COR-L47 (cell line): ENCODE results near the gene GLRX.

Experiments
- DNase-seq: peaks from one replicate; lab custom pipeline; 2025; lab: John Stamatoyannopoulos, UW

Gene GLRX

DNA sequence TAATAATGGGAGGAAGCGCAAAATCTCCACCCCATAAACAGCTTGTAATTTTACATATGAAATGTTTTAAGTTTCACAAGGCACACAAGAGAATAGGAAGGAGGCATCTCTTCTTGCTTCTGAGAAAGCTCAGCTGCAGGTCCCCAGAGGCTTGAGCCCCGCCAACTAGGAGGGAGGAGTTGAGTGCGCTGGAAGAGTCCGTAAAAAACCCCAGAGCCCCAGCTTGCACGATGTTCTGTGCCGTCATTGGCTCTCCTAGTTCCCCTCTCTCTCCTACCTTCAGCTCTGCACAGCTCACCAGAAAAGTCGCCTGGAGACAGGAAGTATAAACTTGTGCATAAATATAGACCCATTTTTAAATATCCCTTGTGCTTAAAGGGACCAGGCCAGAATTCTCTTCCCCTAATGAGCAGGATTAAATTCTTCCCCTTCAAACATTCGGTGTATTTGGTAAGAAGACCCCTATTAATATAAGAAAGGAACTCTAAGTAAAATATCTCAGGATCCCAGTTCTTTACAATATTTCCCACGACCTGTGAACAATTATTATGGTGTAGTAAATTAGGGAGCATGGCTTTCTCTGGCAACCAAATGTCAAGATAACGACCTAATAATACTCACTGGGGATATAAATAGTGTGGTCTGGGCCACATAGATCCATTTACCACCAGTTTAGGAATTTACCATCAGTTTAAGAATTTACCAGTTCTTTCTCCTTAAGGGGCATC lies 13.7 kb downstream of the GLRX start:
- DNase-seq = no peak

DNA sequence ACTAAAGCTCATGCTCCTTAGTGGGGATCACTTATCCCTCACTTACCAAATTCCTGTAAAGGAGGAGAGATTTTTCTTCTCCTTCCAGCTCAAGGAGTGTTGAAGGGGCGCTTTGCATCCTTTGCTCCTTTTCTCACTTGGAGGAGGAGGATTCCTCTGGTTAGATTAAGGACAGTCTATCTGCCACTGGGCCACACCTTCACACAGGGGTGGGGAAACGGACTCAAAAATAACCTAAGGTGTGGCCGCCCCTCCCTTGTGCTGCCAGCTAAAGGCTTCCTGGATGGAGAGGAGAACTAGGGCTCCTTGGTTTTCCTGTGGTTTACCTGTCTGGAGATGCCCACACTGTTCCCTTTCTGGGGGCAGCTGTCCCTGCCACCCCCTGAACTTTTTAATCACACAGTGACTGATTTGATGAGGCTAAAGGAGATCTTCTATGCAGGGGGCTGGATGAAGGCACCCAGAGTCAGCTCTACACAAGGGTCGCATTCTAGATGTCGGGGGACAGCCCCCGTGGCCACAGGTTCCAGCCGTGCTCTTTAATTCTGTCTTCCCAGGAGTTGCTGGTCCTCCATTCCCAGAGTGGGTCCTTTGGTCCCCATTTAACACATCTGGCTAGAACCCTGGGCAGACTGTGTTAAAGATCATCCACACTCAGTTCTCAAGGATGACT lies 14.4 kb downstream of the GLRX start:
- DNase-seq = no peak

DNA sequence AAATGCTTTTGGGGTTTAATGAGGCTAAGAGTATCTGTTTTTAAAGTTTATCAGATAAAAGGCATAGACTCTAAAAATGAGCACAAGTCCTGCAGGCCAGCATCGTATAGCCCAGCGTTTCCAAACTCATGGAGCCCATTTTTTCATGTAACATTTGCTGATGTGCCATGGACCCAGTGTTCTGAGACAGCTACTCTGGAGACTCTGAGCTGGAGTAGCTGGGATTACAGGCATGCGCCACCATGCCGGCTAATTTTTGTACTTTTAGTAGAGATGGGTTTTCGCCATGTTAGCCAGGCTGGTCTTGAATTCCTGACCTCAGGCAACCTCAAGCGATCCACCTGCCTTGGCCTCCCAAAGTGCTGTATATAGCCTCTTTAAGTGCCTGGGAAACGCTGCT lies 15.8 kb downstream of the GLRX start:
- DNase-seq = no peak

DNA sequence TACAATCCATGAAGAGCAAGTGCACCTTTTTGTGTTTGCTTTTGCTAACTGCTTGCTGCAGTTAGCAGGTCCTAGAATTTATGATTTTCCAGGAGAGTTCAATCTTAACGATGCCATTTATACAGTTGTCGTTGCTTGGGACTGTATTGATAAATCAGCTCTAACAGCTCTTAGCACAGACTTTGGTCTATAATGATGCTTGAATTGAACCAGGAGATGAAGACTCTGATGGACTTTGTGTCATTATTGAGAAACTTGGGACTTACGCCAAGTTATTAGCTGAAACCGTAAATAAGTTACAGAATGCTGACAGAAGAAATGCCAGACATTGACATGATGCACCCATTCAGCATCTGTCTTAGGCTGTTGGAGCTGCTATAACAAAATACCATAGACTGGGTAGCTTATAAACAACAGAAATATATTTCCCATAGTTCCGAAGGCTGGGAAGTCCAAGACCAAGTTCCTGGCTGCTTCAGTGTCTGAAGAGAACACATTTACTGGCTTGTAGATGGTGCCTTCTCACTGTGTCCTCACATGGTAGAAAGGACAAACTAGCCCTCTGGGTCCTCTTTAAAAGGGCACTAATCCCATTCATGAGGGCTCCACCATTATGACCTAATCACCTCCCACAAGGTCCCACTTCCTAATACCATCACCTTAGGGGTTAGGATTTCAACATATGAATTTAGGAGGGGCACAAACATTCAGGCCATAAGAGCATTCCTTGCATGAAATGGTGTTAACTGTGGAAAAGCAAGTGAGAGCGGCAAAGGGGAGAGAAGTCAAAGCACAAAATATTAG lies 17.6 kb downstream of the GLRX start:
- DNase-seq = no peak

DNA sequence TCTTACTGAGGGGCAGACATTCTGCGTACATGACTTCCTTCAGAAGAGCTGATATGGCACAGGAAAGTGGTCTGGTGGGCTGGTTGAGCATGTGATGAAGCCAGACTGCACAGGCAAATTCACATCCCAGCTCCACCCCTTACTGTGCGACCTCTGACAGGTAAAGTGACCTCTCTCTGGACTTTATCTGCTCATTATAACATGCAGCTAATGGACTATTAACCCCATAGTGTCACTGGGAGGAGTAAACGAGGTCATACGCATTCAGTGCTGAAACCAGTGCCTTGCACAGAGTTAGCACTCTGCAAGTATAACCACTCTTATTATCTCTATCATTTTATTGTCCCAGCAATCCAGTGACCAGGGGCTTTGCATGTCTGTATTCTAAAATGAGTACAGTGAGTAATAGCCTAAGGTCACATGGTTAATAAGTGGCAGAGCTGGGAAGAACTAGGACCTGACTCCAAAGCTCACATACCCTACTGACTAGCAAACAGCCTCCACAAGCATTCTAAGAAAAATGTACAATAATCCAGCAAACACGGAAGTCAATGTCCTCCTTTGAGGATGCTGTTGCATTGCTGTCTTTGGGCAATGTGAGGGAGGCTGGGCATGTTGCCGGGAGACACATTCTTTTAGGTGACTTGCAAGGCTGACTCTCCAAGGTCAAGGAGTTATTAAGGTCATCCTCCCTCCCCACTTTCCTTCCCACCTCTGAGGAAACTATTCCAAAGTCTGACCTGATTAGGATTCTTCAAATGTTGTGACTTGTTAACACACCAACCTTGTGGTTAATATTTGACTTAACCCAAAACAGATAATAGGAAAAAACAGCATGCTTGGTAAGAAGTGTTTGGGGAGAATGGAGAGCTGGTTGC lies 19.0 kb downstream of the GLRX start:
- DNase-seq = no peak

DNA sequence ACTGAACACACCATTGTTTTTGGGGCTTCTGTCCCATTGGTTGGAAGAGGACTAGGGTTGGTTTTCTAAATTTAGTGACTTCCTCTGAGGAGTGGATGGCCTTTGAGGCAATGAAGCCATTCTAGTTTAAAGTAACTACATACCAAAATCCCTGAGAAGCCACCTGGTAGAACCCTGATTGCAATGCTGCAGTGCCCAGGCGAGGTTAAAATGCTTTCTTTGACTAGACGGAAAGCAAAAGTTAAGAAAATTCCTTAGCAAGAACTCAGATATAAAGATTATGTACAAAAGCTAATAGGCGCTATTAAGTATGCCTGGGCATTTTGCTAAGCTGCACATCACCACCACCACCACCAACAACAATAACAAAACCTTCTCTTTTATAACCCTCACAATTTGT lies 20.6 kb downstream of the GLRX start:
- DNase-seq = no peak

DNA sequence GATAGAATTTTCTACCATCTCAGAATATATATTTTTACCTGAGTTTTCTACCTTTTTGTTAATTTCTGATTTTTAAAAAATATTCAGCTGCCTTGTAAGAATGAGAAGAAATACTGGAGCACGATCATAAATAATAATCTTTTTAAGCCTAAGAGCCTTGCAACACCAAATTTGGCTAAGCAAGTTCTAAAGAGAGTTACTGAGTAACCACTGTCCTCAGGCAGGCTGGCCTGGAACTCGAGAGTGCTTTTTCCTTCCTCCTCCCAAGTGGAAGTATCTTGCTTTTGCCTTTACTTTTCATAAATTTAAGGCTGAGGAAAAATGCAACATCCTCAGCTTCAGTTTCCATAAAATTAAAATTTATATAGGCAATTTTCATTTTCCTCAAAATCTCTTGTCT lies 21.0 kb downstream of the GLRX start:
- DNase-seq = no peak

DNA sequence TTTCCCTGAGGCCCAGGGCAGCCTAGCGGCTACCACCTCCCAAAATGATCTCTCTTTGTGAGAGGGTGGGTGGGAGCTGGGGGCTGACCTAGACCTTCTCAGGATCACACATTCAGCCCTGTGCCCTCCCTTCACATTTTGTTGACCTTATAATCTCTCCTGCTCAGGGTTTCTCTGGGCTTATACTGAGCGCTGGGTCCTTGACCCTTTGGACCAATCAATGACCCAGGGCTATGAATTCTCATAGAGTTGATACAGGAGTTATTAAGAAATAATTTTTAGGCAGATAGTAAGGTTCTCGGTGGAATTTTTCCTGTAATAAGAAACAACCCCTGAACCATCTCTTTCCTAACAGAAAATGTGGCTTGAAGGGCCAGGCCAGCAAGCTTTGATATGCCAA lies 22.0 kb downstream of the GLRX start:
- DNase-seq = no peak

DNA sequence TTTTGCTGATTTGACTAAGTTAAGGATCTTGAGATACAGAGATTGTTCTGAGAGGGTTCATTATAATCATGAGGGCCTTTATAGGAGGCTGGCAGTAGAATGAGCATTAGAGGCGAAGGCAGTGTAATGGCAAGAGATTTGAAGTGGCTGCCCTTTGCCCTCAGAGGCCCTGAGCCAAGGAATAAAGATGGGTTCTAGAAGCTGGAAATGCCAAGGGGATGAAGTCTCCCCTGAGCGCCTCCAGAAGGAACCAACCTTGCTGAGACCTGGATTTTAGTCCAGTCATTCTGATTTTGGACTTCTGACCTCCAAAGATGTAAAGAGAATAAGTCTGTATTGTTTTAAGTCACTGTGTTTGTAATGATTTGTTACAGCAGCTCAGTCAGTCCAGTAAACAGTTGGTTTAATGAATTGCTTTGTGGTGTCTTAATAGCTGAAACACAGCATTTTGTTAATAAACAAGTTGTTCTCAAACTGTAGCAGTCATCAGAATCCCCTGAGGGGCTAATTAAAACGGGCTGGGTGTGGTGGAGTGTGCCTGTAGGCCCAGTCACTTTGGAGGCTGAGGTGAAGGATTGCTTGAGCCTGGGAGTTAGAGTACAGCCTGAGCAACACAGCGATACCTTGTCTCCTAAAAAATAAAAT lies 23.2 kb downstream of the GLRX start:
- no peak for DNase-seq

DNA sequence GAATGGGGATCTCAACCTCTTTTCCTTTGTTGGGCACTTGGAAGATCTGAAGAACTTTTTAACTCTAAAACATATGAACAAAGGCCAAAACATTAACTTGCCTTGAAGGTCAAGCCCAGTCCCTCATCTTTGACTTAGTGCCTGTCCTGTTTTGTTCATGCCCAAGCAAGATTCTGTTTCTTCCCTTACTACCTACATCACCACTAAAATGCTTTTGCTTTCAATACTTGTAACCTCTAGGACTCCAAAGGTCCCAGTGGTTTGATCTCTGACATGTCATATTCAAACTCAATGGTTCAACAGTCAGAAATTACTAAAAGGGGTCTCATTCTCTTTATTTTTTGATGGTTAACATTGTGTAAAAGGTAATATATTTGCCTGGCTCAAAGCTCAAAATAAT lies 24.0 kb downstream of the GLRX start:
- DNase-seq = no peak

DNA sequence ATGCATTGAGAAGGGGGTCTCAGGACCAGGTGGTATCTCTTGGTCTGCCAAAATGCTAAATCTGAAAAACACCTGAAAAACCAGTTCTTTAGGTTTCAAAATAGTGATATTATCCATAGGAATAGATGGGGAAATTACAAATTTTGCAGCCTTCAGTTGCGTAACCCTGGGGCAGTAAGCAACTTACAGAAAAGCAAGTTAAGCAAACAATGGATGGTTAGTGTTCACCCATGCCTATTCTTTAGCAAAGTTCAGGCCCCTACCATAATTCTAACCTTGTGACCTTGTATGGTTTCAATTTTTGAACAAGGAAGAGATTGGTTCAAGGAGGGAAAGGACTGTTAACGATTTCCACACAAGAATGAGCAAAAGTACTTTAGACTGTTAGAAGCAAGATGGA lies 24.5 kb downstream of the GLRX start:
- DNase-seq = no peak

DNA sequence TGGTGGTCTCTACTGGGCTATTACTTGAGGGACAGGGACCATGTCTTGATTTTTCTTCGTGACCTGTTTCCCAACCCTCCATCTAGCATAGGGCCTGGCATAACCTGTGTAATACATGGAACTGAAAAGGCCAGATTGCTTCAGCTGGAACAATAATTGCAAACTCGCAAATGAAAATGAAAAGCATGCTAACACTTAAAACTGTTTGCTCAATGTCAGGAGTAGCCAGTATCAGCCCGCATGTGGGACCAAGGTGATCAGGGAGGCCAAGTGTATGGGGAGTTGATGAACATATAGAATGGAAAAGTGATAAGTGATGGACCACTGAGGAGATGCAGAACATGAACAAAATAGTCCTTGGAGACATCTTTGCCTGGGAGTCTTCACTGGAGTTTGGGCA lies 25.2 kb downstream of the GLRX start:
- no peak for DNase-seq

DNA sequence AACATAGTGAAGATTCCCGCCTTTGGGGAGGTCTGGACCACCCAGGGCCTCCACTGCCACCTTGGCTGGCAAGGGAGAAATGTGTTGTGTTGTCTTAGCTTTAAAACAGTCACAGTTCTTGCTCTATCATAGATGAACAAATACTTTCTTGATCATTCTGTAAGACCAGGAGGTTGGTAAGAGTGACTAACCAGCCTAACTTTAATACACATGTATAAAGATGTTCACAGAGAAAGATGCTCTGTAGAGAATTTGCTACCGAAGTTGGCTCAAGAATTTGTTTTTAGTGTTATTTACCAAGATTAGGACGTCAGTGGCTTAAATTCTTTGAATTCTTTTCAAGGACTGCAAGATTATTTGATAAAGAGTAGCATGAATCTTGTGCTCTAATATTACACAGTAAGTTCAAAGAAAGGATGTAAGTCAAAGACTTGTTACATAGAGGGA lies 28.4 kb downstream of the GLRX start:
- no peak for DNase-seq

DNA sequence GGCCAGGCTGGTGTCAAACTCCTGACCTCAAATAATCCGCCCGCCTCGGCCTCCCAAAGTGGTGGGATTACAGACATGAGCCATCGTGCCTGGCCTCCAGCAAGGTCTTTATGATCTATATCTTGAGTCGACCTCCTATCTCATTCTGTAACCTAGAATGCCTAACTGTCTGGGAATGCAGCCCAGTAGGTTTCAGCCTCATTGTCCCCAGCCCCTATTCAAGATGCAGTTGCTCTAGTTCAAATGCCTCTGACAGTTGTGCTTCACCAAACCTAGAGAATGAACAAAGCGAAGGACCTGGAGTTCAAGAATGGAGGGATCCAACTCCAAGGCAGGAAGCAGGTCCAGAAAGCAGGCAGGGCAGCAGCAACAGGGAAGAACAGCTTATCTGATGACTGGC lies 30.8 kb downstream of the GLRX start:
- no peak for DNase-seq

DNA sequence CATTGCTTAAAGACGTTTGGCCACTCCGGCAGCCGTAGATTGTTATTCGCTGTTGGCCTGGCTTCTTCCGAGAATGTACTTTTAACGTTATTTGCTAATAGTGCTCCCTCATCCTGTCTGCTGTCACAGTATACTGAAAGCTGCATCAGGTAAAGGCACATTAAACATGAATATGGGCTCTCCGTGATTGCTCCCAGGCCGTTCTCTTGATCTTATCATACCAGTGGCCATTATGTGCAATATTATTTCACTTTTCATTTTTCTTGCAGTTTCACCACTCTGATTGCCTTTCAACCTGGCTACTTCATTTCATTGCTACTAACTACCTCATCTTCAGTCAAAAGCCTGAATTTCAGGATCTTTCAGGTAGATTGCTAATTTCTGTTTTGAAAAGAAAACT lies 34.0 kb downstream of the GLRX start:
- no peak for DNase-seq

DNA sequence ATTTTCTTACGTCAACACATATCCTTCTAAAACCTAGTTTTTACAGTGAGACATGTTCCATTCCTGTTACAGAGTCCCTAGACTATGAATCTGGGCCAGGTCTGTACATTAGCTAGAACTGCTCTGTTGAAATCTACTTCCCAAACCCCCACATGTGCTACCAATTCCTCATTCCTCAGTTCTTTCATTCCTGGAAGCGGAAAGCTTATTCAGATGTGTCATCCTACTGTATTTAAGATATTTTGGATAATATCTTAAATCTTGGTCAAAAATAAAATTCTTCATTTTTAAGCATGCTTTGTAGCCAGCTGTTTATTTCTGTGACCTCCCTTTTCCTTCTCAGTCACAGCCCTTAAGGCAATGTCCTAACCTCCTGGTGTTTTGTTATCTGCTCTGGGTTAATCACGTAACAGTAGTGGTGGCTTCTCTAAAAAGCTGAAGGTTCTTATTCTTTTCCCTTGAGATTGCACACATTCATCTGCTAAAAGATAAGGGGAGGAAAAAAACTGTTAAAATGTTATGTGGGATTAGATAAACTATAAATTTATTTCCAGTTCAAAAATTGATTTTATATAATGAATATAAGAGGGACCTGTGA lies 35.6 kb downstream of the GLRX start:
- no peak for DNase-seq

DNA sequence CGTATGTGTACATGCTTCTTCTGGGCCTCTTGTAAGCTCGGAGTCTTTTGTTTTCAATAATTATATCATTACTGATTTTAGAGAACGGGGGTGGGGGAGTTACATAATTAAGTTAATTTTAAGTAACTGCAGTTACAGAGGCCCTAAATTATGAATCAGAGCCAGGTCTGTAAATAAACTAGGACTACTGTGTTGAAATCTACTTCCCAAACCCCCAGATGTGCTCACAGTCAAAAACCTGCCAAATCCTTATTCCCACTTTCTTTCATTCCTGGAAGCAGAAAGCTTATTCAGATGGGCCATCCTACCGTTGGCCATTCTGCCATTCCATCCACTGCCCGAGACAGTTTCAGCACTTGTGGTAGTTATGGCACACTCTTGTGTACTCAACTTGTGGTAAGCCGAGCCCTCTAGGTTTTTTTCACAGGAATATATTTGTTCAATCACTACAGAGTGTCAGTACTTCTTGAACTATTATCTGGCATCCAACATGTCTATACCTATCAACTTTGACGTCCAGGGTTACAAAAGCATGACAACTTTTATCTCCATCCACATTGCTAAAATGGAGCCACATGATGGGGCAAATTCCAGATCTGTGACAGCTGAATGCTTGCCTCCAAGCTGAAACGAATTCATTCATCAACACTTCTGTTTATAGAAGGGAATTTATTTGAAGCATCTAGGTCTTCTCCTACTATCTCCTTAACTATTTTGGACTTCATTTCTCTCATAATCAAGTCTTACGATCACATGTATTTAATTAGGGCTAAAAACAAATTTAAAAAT lies 37.8 kb downstream of the GLRX start:
- no peak for DNase-seq

DNA sequence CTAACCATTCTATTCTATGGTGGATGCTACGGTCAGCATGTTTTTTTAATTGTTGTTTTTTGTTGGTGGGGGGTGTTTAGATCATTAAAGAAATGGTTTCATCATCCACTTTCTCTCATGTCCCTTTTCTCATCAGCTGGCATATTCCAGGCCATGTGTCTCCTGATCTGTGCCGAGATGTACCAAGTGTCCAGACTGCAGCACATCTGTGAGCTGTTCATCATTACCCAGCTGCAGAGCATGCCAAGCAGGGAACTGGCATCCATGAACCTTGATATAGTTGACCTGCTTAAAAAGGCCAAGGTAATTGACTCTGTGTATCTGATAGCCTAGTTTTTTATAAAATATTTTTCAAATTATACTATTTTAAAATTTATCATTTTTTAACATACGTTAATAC lies 38.9 kb downstream of the GLRX start:
- no peak for DNase-seq

DNA sequence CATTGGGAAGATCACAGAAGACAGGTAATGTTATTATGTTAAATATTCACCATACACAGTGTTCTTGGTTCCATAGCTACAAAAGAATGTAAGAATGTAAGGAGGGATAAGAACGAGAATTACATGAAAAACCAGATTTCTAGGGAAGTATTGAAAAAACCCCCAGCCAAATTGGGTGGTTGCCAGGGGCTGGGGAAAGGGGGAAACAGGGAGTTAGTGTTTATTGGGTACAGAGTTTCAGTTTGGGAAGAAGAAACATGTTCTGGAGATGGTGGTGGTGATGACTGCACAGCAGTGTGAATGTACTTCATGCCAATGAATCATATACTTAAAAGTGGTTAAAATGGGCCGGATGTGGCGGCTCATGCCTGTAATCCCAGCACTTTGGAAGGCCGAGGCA lies 40.3 kb downstream of the GLRX start:
- DNase-seq = no peak

DNA sequence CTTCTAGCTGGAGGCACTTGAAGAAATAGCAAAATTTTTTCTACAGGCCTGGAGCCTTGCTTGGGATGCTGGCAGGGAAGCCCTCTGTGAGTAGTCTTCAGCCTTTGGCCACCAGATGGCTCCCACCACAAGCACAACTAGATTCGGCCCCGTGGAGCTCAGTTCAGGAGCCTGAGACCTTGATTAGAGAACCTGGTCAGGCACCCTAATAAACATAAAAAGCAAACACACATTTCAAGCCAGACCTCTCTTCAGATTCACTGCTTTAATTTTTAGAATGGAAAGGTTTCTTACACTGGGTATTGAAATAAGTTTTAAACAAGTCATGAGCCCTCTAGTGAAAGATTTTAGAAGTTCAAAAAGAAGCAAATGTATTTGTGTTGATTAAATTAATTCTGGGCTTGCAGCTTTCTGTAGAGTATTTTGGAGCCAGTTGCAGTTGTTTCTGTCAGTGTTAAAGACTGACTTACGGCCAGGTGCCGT lies 41.4 kb downstream of the GLRX start:
- DNase-seq = peak; percentile 45
